ENCODE data around the gene PPP4R1. TPM values are rescaled to one million over a fixed set of nuclear protein-coding genes. Genes with fewer than 3 reads are reported as not detected.

PPP4R1 gene
- total RNA-seq, 4 donors from 2014 or later, result 129 to 233 (median 186) TPM

GRCh38 chr18:9606039-9606438 is 8.3 kb downstream of the PPP4R1 start:
- H3K4me3 ChIP-seq, result no peak overlapping the region
- H3K27ac ChIP-seq, result no peak overlapping the region
- TF ChIP-seq POLR2A (IDR thresholded peaks at IDR 0.05), result no peak
- TF ChIP-seq CTCF (IDR thresholded peaks at IDR 0.05), result no peak
- DNase-seq, result no peak
- H3K9me3 ChIP-seq, result peaks cover 0 to 2% (median 0%) of the 10 kb centered on the region in 3 donors
- peaks cover 0 to 29% (median under 1%) of the 10 kb centered on the region in 3 donors for H3K36me3 ChIP-seq
- H3K27me3 ChIP-seq, result no peaks in the 10 kb centered on the region
- intact Hi-C loops (cut with DNase I), result no loop called here
- H3K4me1 ChIP-seq, result peaks cover 8 to 67% (median 12%) of the 10 kb centered on the region in 3 donors
- 90 to 93% methylated on average over 3 of the region's 3 CpGs for WGBS, 2 donors

DNA sequence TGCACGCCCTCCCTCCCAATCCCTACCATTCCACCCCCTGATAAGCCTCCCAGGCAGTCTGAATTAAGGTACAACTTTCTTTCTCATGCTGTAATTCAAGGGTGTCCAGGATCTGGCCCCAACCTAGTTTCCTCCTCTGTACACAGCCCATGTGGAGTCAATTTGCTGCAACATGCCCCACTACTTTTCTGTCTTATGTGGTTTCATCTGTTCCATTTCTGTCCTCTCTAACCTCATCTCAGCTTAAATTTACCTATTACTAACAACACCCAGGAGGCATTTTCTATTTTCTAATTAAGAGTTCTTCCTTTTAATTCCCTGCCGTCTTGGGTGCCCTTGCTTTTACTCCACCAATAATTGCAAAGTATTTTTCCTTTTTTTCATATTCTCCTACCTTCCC is 10.0 kb downstream of the PPP4R1 start:
- DNase-seq, result no peak
- no peak overlapping the region for H3K27ac ChIP-seq
- no peak overlapping the region for H3K4me3 ChIP-seq
- peaks cover 8 to 51% (median 8%) of the 10 kb centered on the region in 3 donors for H3K4me1 ChIP-seq
- intact Hi-C loops (cut with DNase I), result no loop called here
- H3K27me3 ChIP-seq, result no peaks in the 10 kb centered on the region
- H3K9me3 ChIP-seq, result peaks cover 0 to 18% (median 5%) of the 10 kb centered on the region in 3 donors
- peaks cover 0 to 40% (median 0%) of the 10 kb centered on the region in 3 donors for H3K36me3 ChIP-seq
- TF ChIP-seq CTCF (IDR thresholded peaks at IDR 0.05) (no peak), POLR2A (IDR thresholded peaks at IDR 0.05) (no peak)
- 53 to 59% methylated on average over 2 of the region's 2 CpGs for WGBS, 2 donors

GRCh38 chr18:9599328-9599727 is 15.0 kb downstream of the PPP4R1 start:
- H3K4me3 ChIP-seq, result no peak overlapping the region
- peaks cover 0 to 39% (median 0%) of the 10 kb centered on the region in 3 donors for H3K36me3 ChIP-seq
- intact Hi-C loops (cut with DNase I), result no loop called here
- DNase-seq, result no peak
- no peaks in the 10 kb centered on the region for H3K27me3 ChIP-seq
- peaks cover 3 to 37% (median 18%) of the 10 kb centered on the region in 3 donors for H3K4me1 ChIP-seq
- no peak overlapping the region for H3K27ac ChIP-seq
- H3K9me3 ChIP-seq, result peaks cover 0 to 18% (median 5%) of the 10 kb centered on the region in 3 donors
- TF ChIP-seq CTCF (IDR thresholded peaks at IDR 0.05), result no peak
- TF ChIP-seq POLR2A (IDR thresholded peaks at IDR 0.05), result no peak

DNA sequence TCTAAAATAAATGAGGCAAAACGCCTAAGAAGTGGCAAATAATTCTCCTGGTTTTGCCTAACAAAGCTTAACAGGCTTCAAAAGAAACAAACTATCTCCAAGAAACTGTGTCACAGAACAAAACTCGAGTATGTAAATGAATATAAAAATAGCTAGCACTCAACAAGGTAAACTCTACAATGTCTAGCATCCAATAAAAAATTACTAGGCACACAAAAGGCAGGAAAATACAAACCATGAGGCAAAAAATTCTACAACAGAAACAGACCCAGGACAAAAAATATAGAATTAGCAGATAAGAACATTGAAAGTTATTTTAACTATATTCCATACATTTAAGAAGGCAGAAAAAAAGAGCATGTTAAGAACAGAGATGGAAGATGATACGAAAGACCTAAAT is 16.8 kb downstream of the PPP4R1 start:
- Histone ChIP-seq H3K4me3 (no peak overlapping the region), H3K27me3 (no peaks in the 10 kb centered on the region), H3K36me3 (peaks cover 0 to 53% (median 0%) of the 10 kb centered on the region in 3 donors), H3K27ac (no peak overlapping the region), H3K9me3 (peaks cover 0 to 18% (median 5%) of the 10 kb centered on the region in 3 donors), H3K4me1 (peaks cover 3 to 46% (median 21%) of the 10 kb centered on the region in 3 donors)
- TF ChIP-seq POLR2A (IDR thresholded peaks at IDR 0.05) (no peak), CTCF (IDR thresholded peaks at IDR 0.05) (no peak)
- DNase-seq, result no peak
- 81 to 91% methylated on average over 3 of the region's 3 CpGs for WGBS, 2 donors
- intact Hi-C loops (cut with DNase I), result no loop called here

- intact Hi-C loops (cut with DNase I), result no loop called here
- no peak for DNase-seq
- WGBS, 2 donors, result 66 to 91% methylated on average over 3 to 4 of the region's 4 CpGs
- peaks cover 3 to 47% (median 21%) of the 10 kb centered on the region in 3 donors for H3K4me1 ChIP-seq
- H3K27me3 ChIP-seq, result no peaks in the 10 kb centered on the region
- no peak overlapping the region for H3K4me3 ChIP-seq
- H3K36me3 ChIP-seq, result peaks cover 0 to 60% (median 0%) of the 10 kb centered on the region in 3 donors
- peak overlapping the region in 2 of 4 donors; percentile 32 to 72 for H3K27ac ChIP-seq
- peaks cover 0 to 18% (median 5%) of the 10 kb centered on the region in 3 donors for H3K9me3 ChIP-seq
- no peak for TF ChIP-seq CTCF (IDR thresholded peaks at IDR 0.05)
- TF ChIP-seq POLR2A (IDR thresholded peaks at IDR 0.05), result no peak
Observed at GRCh38 chr18:9596843-9597526, 17.4 kb downstream of the PPP4R1 start.

Measured in esophagus squamous epithelium (tissue), 5 donors.